Mesothelial cell of epicardium (in vitro differentiated cells): Measurements from ENCODE around the gene LXN. TPM values are rescaled to one million over a fixed set of nuclear protein-coding genes. Genes with fewer than 3 reads are reported as not detected.

Experiments used
- DNase-seq, 2 experiments: peaks; one replicate each; pipeline ENCODE4 v3.0.0; 2021; ENCODE audit warnings: low spot score in 2 of 2; ENCODE audit not compliant: unreplicated experiment in 2 of 2
- H3K27ac Mint-ChIP-seq: 2 replicates; pipeline ENCODE4 v1.8.0; 2021; ENCODE audit warnings: mixed read lengths
- H3K27me3 Mint-ChIP-seq: 2 replicates; pipeline ENCODE4 v1.8.0; 2021; ENCODE audit warnings: low read depth, mixed read lengths
- H3K36me3 Mint-ChIP-seq: 2 replicates; pipeline ENCODE4 v1.8.0; 2021; ENCODE audit warnings: mixed read lengths
- H3K4me1 Mint-ChIP-seq: 2 replicates; pipeline ENCODE4 v1.8.0; 2021; ENCODE audit warnings: mixed read lengths
- H3K4me3 Mint-ChIP-seq: 2 replicates; pipeline ENCODE4 v1.8.0; 2021; ENCODE audit warnings: mild to moderate bottlenecking, moderate library complexity, mixed read lengths
- H3K9me3 Mint-ChIP-seq: 2 replicates; pipeline ENCODE4 v1.8.0; 2021; ENCODE audit warnings: mixed read lengths
- total RNA-seq: library from RNA; stranded (reverse); gene quantifications from 3 replicates; pipeline ENCODE4 v1.2.1, GENCODE V29; 2021
- TF ChIP-seq, protein P1 (sequence below): fragments of 200-600 bp; sonication (generic); IDR thresholded peaks from one replicate; pipeline ENCODE4 v1.5.0; 2021; ENCODE audit warnings: antibody characterized with exemption; ENCODE audit not compliant: unreplicated experiment

The LXN gene
- total RNA-seq, 1 donor from 2014 or later = 46.7 TPM

DNA sequence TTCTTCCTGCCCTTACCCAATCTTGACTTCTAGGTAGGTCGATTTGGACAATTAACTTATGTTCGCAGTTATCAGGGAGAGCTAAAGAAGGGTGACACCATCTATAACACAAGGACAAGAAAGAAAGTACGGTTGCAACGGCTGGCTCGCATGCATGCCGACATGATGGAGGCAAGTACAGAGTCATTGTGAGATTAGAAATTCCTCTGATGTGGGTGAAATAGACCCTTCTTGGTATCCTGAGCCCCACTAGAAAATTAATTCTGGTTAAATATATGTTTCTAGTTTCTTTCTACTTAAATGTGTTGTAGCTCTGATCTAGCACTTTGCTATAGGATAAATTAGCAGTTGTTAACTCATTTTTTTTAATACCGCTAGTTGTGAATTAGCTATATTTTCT, 13.6 kb downstream of the LXN start:
- H3K4me3 Mint-ChIP-seq = no peak overlapping the region
- no peaks in the 10 kb centered on the region for H3K27me3 Mint-ChIP-seq
- TF ChIP-seq, protein P1, sequence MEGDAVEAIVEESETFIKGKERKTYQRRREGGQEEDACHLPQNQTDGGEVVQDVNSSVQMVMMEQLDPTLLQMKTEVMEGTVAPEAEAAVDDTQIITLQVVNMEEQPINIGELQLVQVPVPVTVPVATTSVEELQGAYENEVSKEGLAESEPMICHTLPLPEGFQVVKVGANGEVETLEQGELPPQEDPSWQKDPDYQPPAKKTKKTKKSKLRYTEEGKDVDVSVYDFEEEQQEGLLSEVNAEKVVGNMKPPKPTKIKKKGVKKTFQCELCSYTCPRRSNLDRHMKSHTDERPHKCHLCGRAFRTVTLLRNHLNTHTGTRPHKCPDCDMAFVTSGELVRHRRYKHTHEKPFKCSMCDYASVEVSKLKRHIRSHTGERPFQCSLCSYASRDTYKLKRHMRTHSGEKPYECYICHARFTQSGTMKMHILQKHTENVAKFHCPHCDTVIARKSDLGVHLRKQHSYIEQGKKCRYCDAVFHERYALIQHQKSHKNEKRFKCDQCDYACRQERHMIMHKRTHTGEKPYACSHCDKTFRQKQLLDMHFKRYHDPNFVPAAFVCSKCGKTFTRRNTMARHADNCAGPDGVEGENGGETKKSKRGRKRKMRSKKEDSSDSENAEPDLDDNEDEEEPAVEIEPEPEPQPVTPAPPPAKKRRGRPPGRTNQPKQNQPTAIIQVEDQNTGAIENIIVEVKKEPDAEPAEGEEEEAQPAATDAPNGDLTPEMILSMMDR = no peak
- no peak for DNase-seq
- no peaks in the 10 kb centered on the region for H3K9me3 Mint-ChIP-seq
- H3K4me1 Mint-ChIP-seq = no peaks in the 10 kb centered on the region
- H3K36me3 Mint-ChIP-seq = peaks cover 16% of the 10 kb centered on the region
- peak overlapping the region; percentile 60 for H3K27ac Mint-ChIP-seq

DNA sequence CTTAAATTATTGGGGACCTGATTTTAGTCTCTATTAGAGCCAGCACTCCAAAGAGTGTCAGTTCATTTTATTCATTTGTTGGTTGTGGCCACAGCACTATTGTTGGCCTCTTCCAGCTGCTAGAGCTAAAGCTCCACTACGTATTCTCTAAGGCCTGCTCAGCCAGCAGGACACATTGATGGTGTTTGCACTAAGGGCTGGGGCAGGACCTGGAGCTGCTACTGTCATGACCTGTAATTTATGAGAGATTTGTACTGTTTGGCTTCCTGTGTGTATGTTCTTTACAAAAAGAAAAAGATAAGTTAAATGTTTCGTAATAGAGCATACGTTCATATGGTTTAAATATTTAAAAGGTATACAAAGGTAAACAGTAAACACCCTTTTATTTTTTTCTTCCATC, 20.0 kb downstream of the LXN start:
- no peaks in the 10 kb centered on the region for H3K4me1 Mint-ChIP-seq
- H3K27ac Mint-ChIP-seq = no peak overlapping the region
- no peak for DNase-seq
- H3K27me3 Mint-ChIP-seq = no peaks in the 10 kb centered on the region
- peaks cover 22% of the 10 kb centered on the region for H3K36me3 Mint-ChIP-seq
- H3K9me3 Mint-ChIP-seq = no peaks in the 10 kb centered on the region
- TF ChIP-seq, protein P1 = no peak
- H3K4me3 Mint-ChIP-seq = no peak overlapping the region

DNA sequence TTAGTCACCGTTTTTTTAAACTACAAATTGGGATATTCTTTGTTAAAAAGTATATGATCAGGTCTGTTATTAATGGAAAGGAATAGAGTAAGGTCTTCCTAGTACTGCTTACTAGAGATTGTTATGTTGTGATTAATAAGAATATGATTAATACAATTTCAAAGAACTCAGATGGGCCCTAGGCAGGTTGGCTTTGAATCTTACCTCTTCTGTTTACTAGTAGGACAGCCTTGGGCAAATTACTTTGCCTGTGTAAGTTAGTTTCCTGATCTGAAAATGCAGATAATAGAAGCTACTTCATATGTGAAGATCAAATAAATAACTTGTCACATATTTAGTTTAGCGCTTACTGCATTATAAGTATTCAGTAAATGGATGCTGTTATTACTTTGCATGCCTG, 21.3 kb downstream of the LXN start:
- Mint-ChIP-seq H3K27ac (no peak overlapping the region), H3K4me1 (no peaks in the 10 kb centered on the region), H3K4me3 (no peak overlapping the region), H3K36me3 (peaks cover 17% of the 10 kb centered on the region), H3K27me3 (no peaks in the 10 kb centered on the region), H3K9me3 (no peaks in the 10 kb centered on the region)
- TF ChIP-seq, protein P1 = no peak
- no peak for DNase-seq

DNA sequence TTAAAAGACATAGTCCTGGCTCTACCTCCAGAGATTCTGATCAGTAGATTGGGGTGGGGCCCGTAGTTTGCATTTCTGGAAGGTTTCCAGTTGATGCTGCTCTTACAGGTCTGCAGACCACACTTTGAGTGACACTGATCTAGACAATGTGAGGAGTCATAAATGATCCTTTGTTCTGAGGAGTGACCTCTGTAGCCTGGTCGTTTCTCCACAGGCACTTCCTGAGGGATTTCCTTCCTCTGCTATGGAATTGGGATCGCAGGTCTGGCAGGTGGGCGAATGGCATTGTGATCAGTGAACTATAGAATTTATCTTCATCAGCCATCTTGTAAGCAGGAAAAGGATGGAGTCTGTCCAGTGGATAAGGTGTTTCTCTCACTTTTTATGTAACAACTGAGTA, 22.7 kb downstream of the LXN start:
- no peak for DNase-seq
- Mint-ChIP-seq H3K27me3 (no peaks in the 10 kb centered on the region), H3K36me3 (peaks cover 12% of the 10 kb centered on the region), H3K4me1 (peaks cover 6% of the 10 kb centered on the region), H3K4me3 (no peak overlapping the region), H3K9me3 (no peaks in the 10 kb centered on the region), H3K27ac (no peak overlapping the region)
- TF ChIP-seq, protein P1 = no peak

DNA sequence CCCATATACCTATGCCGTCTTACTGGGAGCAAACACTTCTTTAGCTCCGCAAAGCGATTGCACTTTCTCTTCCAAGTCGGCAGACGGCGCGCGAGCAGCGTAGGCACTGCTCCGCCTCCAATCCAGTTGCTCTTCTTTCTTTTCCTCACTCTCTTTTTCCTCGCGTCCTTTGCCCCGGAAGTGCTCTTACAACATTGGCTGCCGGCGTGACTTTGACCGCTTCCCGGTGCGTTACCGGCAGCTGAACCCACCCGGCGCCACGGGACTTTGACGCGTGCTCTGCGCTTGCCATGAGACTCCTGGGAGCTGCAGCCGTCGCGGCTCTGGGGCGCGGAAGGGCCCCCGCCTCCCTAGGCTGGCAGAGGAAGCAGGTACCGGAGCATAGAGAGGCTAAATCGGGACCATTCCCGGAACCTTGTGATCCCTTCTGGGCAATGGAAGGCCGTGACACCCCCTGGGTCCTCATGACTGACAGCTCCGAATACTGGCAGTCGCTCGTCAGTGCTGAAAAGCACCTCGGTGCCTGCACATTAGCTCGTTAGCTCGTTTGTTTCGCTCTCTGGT, 28.0 kb downstream of the LXN start, which contains the start of gene GFM1:
Gene GFM1 (plus strand): TSS at position 183 of the 564 bp plus-strand sequence. CDS start 108 bp downstream, at position 291.
- Mint-ChIP-seq H3K4me3 (peak within 1 kb of the TSS; percentile 98), H3K4me1 (peaks cover 11% of the 10 kb centered on the region), H3K27me3 (no peaks in the 10 kb centered on the region), H3K27ac (peak within 1 kb of the TSS; percentile 95), H3K36me3 (peaks cover 10% of the 10 kb centered on the region), H3K9me3 (no peaks in the 10 kb centered on the region)
- DNase-seq = peak; percentile 66 to 84
- TF ChIP-seq, protein P1 = peak; percentile 47
